NCI-H2029 (cell line): ENCODE results near the gene TCP11.

ENCODE experiments used
- DNase-seq: peaks from one replicate; lab custom pipeline; 2025; lab: John Stamatoyannopoulos, UW

TCP11 gene

GRCh38 chr6:35141007-35141655 lies at the start of gene TCP11:
TSS of gene TCP11 (minus strand) at chr6:35141339. CDS start at chr6:35140870, 469 bp downstream.
- no peak for DNase-seq

GRCh38 chr6:35190306-35190705 lies 49.2 kb upstream of the TCP11 start:
- no peak for DNase-seq

- no peak for DNase-seq
Observed at GRCh38 chr6:35188886-35189285, 47.7 kb upstream of the TCP11 start.

- no peak for DNase-seq
Observed at GRCh38 chr6:35186571-35186970, 45.4 kb upstream of the TCP11 start.

- DNase-seq: no peak
Observed at GRCh38 chr6:35185971-35186370, 44.8 kb upstream of the TCP11 start.

- no peak for DNase-seq
Observed at GRCh38 chr6:35185302-35185681, 44.2 kb upstream of the TCP11 start.

- DNase-seq: no peak
Observed at GRCh38 chr6:35184580-35185301, 43.6 kb upstream of the TCP11 start.

GRCh38 chr6:35183935-35184334 lies 42.8 kb upstream of the TCP11 start:
- DNase-seq: no peak

- no peak for DNase-seq
Observed at GRCh38 chr6:35183281-35183680, 42.1 kb upstream of the TCP11 start.

- no peak for DNase-seq
Observed at GRCh38 chr6:35181933-35182612, 40.9 kb upstream of the TCP11 start.

GRCh38 chr6:35181308-35181932 lies 40.3 kb upstream of the TCP11 start:
- DNase-seq: no peak

GRCh38 chr6:35179901-35180535 lies 38.9 kb upstream of the TCP11 start:
- no peak for DNase-seq

GRCh38 chr6:35178932-35179832 lies 38.0 kb upstream of the TCP11 start:
- DNase-seq: no peak

- DNase-seq: no peak
Observed at GRCh38 chr6:35178012-35178411, 36.9 kb upstream of the TCP11 start.

GRCh38 chr6:35177596-35177995 lies 36.5 kb upstream of the TCP11 start:
- no peak for DNase-seq

- DNase-seq: no peak
Observed at GRCh38 chr6:35177157-35177556, 36.0 kb upstream of the TCP11 start.

GRCh38 chr6:35176301-35177024 lies 35.3 kb upstream of the TCP11 start:
- DNase-seq: no peak

GRCh38 chr6:35174501-35174900 lies 33.4 kb upstream of the TCP11 start:
- DNase-seq: no peak

- no peak for DNase-seq
Observed at GRCh38 chr6:35174088-35174434, 32.9 kb upstream of the TCP11 start.

GRCh38 chr6:35173427-35174087 lies 32.4 kb upstream of the TCP11 start:
- DNase-seq: no peak
